Right lobe of liver (tissue), 6 donors: ENCODE results near the gene COL23A1. TPM values are rescaled to one million over a fixed set of nuclear protein-coding genes. Genes with fewer than 3 reads are reported as not detected.

ENCODE experiments used
- ATAC-seq, 4 donors: fragments of 200-7000 bp; cut with Tn5 transposase; one replicate each; pipeline ENCODE4 v1.9.1; 2020; ENCODE audit warnings: mild to moderate bottlenecking in 4 of 4, moderate library complexity in 4 of 4
- DNase-seq, 3 donors: peaks; one replicate each; pipeline ENCODE4 v3.0.0-alpha.2; 2020
- H3K27ac ChIP-seq, 3 donors: fragments of 200-600 bp; one replicate each; pipeline ENCODE4 v1.8.0; 2022
- H3K27me3 ChIP-seq, 2 donors: fragments of 200-600 bp; one replicate each; pipeline ENCODE4 v1.8.0; 2022
- H3K36me3 ChIP-seq, 4 donors: fragments of 200-600 bp; sonication (generic) in 1 of 4; one replicate each; pipeline versions ENCODE4 v1.5.1 to v1.8.0; 2017 to 2022; ENCODE audit warnings: control low read depth in 1 of 4
- H3K4me1 ChIP-seq, 4 donors: fragments of 200-600 bp; sonication (generic) in 1 of 4; one replicate each; pipeline versions ENCODE4 v1.5.1 to v1.8.0; 2017 to 2022; ENCODE audit warnings: control low read depth in 1 of 4
- H3K4me3 ChIP-seq, 3 donors: fragments of 200-600 bp; one replicate each; pipeline ENCODE4 v1.8.0; 2022
- H3K9me3 ChIP-seq, 4 donors: fragments of 200-600 bp; sonication (generic) in 1 of 4; one replicate each; pipeline versions ENCODE4 v1.5.1 to v1.8.0; 2017 to 2022; ENCODE audit warnings: control low read depth in 1 of 4
- CTCF ChIP-seq, 4 donors: fragments of 200-600 bp in 3 of 4; fragments of 450-650 bp in 1 of 4; IDR thresholded peaks; one replicate each; pipeline versions ENCODE4 v1.5.1 to v1.8.0; 2016 to 2022; ENCODE audit warnings: antibody characterized with exemption in 4 of 4, mild to moderate bottlenecking in 2 of 4
- POLR2A ChIP-seq: fragments of 450-650 bp; IDR thresholded peaks from one replicate; pipeline ENCODE4 v1.6.1; 2017; ENCODE audit warnings: antibody characterized with exemption, mild to moderate bottlenecking
- WGBS: methylation state at CpG from one replicate; pipeline ENCODE4 v1.1.6; 2018; ENCODE audit warnings: low coverage, low lambda C conversion rate; ENCODE audit not compliant: insufficient coverage; ENCODE audit errors: missing lambda C conversion rate; 5-methylcytosine and 5-hydroxymethylcytosine counted together
- intact Hi-C, 2 donors: fragments of 100-400 bp; cut with DNase I; formaldehyde crosslinking; loops; one replicate each; pipeline versions ENCODE4 v1.11.2 to v1.14.1; 2022
- total RNA-seq, 6 experiments: library from RNA; depleted of rRNA in 2 of 6; stranded (reverse); fragments of >200 nt in 2 of 6; fragmentation: NEBNext Ultra II Directional in 3 of 6; extraction: Animal tissue kit (Norgen Biotek cat#: 25700) in 3 of 6; gene quantifications; one replicate each; pipeline versions ENCODE4 v1.1.0 to v1.2.4, GENCODE V29; 2016 to 2023
- donor health status: DM: no; HTN: yes; CAD: no.
- donor health status: DM: no; HTN: no; CAD: no.
- donor health status: DM: no; HTN: no; CAD: no.
- donor health status: DM: no; HTN: yes; CAD: no.
- donor health status: DM: no; HTN: yes; CAD: no.

The COL23A1 gene
- total RNA-seq, 6 experiments from 2014 or later = 0.25 to 1.2 (median 0.50) TPM

DNA sequence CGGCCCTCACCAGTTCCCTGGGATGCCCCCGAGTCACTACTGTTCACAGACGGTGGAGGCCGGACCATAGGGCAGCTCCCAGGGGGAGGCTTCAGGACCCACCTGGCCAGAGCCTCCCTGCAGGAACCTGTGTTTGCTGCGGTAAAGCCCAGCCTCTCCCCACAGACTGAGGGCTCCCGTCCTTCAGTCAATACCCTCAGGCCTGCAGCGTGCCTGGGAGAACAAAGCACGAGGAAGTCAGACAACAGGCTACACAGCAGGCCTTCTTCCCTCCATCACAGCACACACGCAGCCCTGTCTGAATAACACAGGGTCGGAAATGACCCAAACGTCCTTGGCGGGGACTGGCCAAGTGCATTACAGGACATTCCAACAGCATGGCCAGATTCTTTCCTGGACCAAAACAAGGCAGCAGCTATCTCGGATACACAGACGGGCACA is 34.4 kb downstream of the COL23A1 start:
- no peak overlapping the region for H3K27ac ChIP-seq
- intact Hi-C loops = no loop called here
- H3K4me3 ChIP-seq = no peak overlapping the region
- TF ChIP-seq CTCF (IDR thresholded peaks at IDR 0.05) = no peak
- no peak for TF ChIP-seq POLR2A
- DNase-seq (no peak), ATAC-seq (no peak)
- no peaks in the 10 kb centered on the region for H3K4me1 ChIP-seq
- H3K27me3 ChIP-seq = no peaks in the 10 kb centered on the region
- no peaks in the 10 kb centered on the region for H3K36me3 ChIP-seq
- WGBS = 69% methylated on average over 3 of the region's 14 CpGs
- H3K9me3 ChIP-seq = no peaks in the 10 kb centered on the region

- H3K27me3 ChIP-seq = no peaks in the 10 kb centered on the region
- H3K4me1 ChIP-seq = no peaks in the 10 kb centered on the region
- intact Hi-C loops = no loop called here
- 50% methylated on average over 4 of the region's 7 CpGs for WGBS
- H3K9me3 ChIP-seq = no peaks in the 10 kb centered on the region
- ATAC-seq (no peak), DNase-seq (no peak)
- H3K4me3 ChIP-seq = no peak overlapping the region
- H3K36me3 ChIP-seq = no peaks in the 10 kb centered on the region
- TF ChIP-seq POLR2A (no peak), CTCF (IDR thresholded peaks at IDR 0.05) (no peak)
- H3K27ac ChIP-seq = no peak overlapping the region
Observed at GRCh38 chr5:178555005-178555404, 35.2 kb downstream of the COL23A1 start.

DNA sequence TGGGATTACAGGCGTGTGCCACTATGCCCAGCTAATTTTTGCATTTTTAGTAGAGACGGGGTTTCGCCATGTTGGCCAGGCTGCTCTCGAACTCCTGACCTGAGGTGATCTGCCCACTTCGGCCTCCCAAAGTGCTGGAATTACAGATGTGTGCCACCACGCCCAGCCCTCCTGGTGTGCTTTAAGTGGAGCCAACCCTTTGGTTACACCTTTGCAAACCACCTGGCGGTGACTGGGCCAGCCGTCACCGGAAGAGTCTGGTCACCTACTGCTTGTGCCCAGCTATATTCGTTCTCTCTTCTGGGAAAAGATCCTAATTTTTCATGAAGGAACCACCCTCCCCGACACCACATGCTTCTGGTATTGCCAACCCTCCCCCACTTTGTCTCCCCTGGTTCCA is 35.9 kb downstream of the COL23A1 start:
- H3K9me3 ChIP-seq = no peaks in the 10 kb centered on the region
- H3K27me3 ChIP-seq = no peaks in the 10 kb centered on the region
- no peak overlapping the region for H3K4me3 ChIP-seq
- WGBS = 70% methylated on average over 2 of the region's 11 CpGs
- DNase-seq (no peak), ATAC-seq (no peak)
- intact Hi-C loops = loop anchor here in 1 of 2 donors (5.0 kb wide), 1 partner anchor 277 kb away; no protein-coding TSS in a partner anchor
- H3K36me3 ChIP-seq = no peaks in the 10 kb centered on the region
- TF ChIP-seq CTCF (IDR thresholded peaks at IDR 0.05) = no peak
- no peak for TF ChIP-seq POLR2A
- H3K4me1 ChIP-seq = no peaks in the 10 kb centered on the region
- no peak overlapping the region for H3K27ac ChIP-seq

GRCh38 chr5:178553517-178553916 is 36.7 kb downstream of the COL23A1 start:
- H3K27me3 ChIP-seq = no peaks in the 10 kb centered on the region
- no peaks in the 10 kb centered on the region for H3K4me1 ChIP-seq
- H3K36me3 ChIP-seq = no peaks in the 10 kb centered on the region
- TF ChIP-seq CTCF (IDR thresholded peaks at IDR 0.05) (no peak), POLR2A (no peak)
- H3K4me3 ChIP-seq = no peak overlapping the region
- H3K27ac ChIP-seq = no peak overlapping the region
- H3K9me3 ChIP-seq = no peaks in the 10 kb centered on the region
- intact Hi-C loops = loop anchor here in 1 of 2 donors (5.0 kb wide), 1 partner anchor 276 kb away; no protein-coding TSS in a partner anchor
- ATAC-seq = no peak
- no peak for DNase-seq
- WGBS = 63% methylated on average over 13 of the region's 13 CpGs

GRCh38 chr5:178551468-178551867 is 38.7 kb downstream of the COL23A1 start:
- no peak overlapping the region for H3K4me3 ChIP-seq
- no peak for ATAC-seq
- WGBS = 82% methylated on average over 6 of the region's 7 CpGs
- H3K27me3 ChIP-seq = no peaks in the 10 kb centered on the region
- intact Hi-C loops = loop anchor here in 1 of 2 donors (5.0 kb wide), 1 partner anchor 274 kb away; no protein-coding TSS in a partner anchor
- H3K36me3 ChIP-seq = no peaks in the 10 kb centered on the region
- DNase-seq = no peak
- no peaks in the 10 kb centered on the region for H3K4me1 ChIP-seq
- H3K27ac ChIP-seq = no peak overlapping the region
- no peak for TF ChIP-seq CTCF (IDR thresholded peaks at IDR 0.05)
- TF ChIP-seq POLR2A = no peak
- H3K9me3 ChIP-seq = no peaks in the 10 kb centered on the region
